ENCODE measurements around the gene KIF26A. TPM values are rescaled to one million over a fixed set of nuclear protein-coding genes. Genes with fewer than 3 reads are reported as not detected.
"Not testable (repeated sequence)": the region's sequence is repeated elsewhere in the genome, so short reads cannot be mapped to it uniquely, and the experiment has no call there.

The KIF26A gene
- total RNA-seq, 1 donor: not detected

- Histone ChIP-seq H3K4me2 (ENCODE audit: insufficient read depth, low read length) (no peak overlapping the region), H3K79me2 (ENCODE audit: insufficient read depth, low read length) (no peaks in the 10 kb centered on the region)
Observed at GRCh38 chr14:104223101-104224041, 85.0 kb downstream of the KIF26A start.

GRCh38 chr14:104224131-104224505 lies 85.7 kb downstream of the KIF26A start:
- Histone ChIP-seq H3K27ac (ENCODE audit: low read depth, low read length) (no peak overlapping the region), H3K4me3 (ENCODE audit: insufficient read depth, low read length) (no peak overlapping the region), H4K20me1 (ENCODE audit: insufficient read depth, low read length) (no peaks in the 10 kb centered on the region), H3K4me1 (ENCODE audit: insufficient read depth, low read length) (no peaks in the 10 kb centered on the region), H3K36me3 (ENCODE audit: insufficient read depth, low read length) (no peaks in the 10 kb centered on the region), H2AFZ (ENCODE audit: low read length) (no peak overlapping the region), H3K4me2 (ENCODE audit: insufficient read depth, low read length) (no peak overlapping the region), H3K9me3 (ENCODE audit: low read depth, low read length) (no peaks in the 10 kb centered on the region), H3K27me3 (ENCODE audit: insufficient read depth, low read length) (no peaks in the 10 kb centered on the region), H3K79me2 (ENCODE audit: insufficient read depth, low read length) (no peaks in the 10 kb centered on the region)
- no peak for TF ChIP-seq CTCF (IDR thresholded peaks at IDR 0.05; ENCODE audit: extremely low read depth, low read depth, low read length)
- DNase-seq (ENCODE audit: insufficient read length, low spot score, missing footprints): no peak

More at GRCh38 chr14:104223101-104224041, 85.0 kb downstream of the KIF26A start:
- no peak for DNase-seq (ENCODE audit: insufficient read length, low spot score, missing footprints)
- no peak overlapping the region for H2AFZ ChIP-seq (ENCODE audit: low read length)
- no peaks in the 10 kb centered on the region for H3K27me3 ChIP-seq (ENCODE audit: insufficient read depth, low read length)
- no peak overlapping the region for H3K4me3 ChIP-seq (ENCODE audit: insufficient read depth, low read length)
- no peaks in the 10 kb centered on the region for H3K9me3 ChIP-seq (ENCODE audit: low read depth, low read length)
- TF ChIP-seq CTCF (IDR thresholded peaks at IDR 0.05; ENCODE audit: extremely low read depth, low read depth, low read length): no peak
- H4K20me1 ChIP-seq (ENCODE audit: insufficient read depth, low read length): no peaks in the 10 kb centered on the region
- no peaks in the 10 kb centered on the region for H3K4me1 ChIP-seq (ENCODE audit: insufficient read depth, low read length)
- H3K36me3 ChIP-seq (ENCODE audit: insufficient read depth, low read length): no peaks in the 10 kb centered on the region
- H3K27ac ChIP-seq (ENCODE audit: low read depth, low read length): no peak overlapping the region

GRCh38 chr14:104224506-104225277 lies 86.3 kb downstream of the KIF26A start:
- H3K36me3 ChIP-seq (ENCODE audit: insufficient read depth, low read length): no peaks in the 10 kb centered on the region
- H2AFZ ChIP-seq (ENCODE audit: low read length): no peak overlapping the region
- H3K79me2 ChIP-seq (ENCODE audit: insufficient read depth, low read length): no peaks in the 10 kb centered on the region
- no peak for TF ChIP-seq CTCF (IDR thresholded peaks at IDR 0.05; ENCODE audit: extremely low read depth, low read depth, low read length)
- no peak overlapping the region for H3K4me2 ChIP-seq (ENCODE audit: insufficient read depth, low read length)
- H4K20me1 ChIP-seq (ENCODE audit: insufficient read depth, low read length): no peaks in the 10 kb centered on the region
- no peaks in the 10 kb centered on the region for H3K9me3 ChIP-seq (ENCODE audit: low read depth, low read length)
- H3K4me3 ChIP-seq (ENCODE audit: insufficient read depth, low read length): no peak overlapping the region
- DNase-seq (ENCODE audit: insufficient read length, low spot score, missing footprints): no peak
- no peaks in the 10 kb centered on the region for H3K27me3 ChIP-seq (ENCODE audit: insufficient read depth, low read length)
- no peaks in the 10 kb centered on the region for H3K4me1 ChIP-seq (ENCODE audit: insufficient read depth, low read length)
- no peak overlapping the region for H3K27ac ChIP-seq (ENCODE audit: low read depth, low read length)

GRCh38 chr14:104225278-104226190 lies 87.1 kb downstream of the KIF26A start:
- H2AFZ ChIP-seq (ENCODE audit: low read length); H3K4me3 ChIP-seq (ENCODE audit: insufficient read depth, low read length); H3K9me3 ChIP-seq (ENCODE audit: low read depth, low read length): not testable (repeated sequence)

More at GRCh38 chr14:104225278-104226190, 87.1 kb downstream of the KIF26A start:
- not testable (repeated sequence) for H3K36me3 ChIP-seq (ENCODE audit: insufficient read depth, low read length); H3K79me2 ChIP-seq (ENCODE audit: insufficient read depth, low read length); H4K20me1 ChIP-seq (ENCODE audit: insufficient read depth, low read length); DNase-seq (ENCODE audit: insufficient read length, low spot score, missing footprints); H3K27me3 ChIP-seq (ENCODE audit: insufficient read depth, low read length); H3K27ac ChIP-seq (ENCODE audit: low read depth, low read length); H3K4me1 ChIP-seq (ENCODE audit: insufficient read depth, low read length); H3K4me2 ChIP-seq (ENCODE audit: insufficient read depth, low read length)
